ENCODE measurements around the gene XRCC4.

Gene XRCC4

GRCh38 chr5:83097689-83098231, 20.4 kb downstream of the XRCC4 start:
- CTCF ChIA-PET: no interaction called here
- TF ChIP-seq LEF1 (IDR thresholded peaks at IDR 0.05; ENCODE audit: borderline replicate concordance) (no peak), CTBP1 (IDR thresholded peaks at IDR 0.05; ENCODE audit: borderline replicate concordance) (peak; percentile 40; the same call in 1 of the 2 replicates), PKNOX1 (IDR thresholded peaks at IDR 0.05) (peak; percentile 72), ZNF384 (IDR thresholded peaks at IDR 0.05) (no peak), SUZ12 (IDR thresholded peaks at IDR 0.05) (no peak)
- POLR2A ChIA-PET: no interaction called here
- no peak for DNase-seq (ENCODE audit: extremely low spot score)

- TF ChIP-seq SP1 (IDR thresholded peaks at IDR 0.05): no peak
- TF ChIP-seq FOXK2 (IDR thresholded peaks at IDR 0.05): no peak
- TF ChIP-seq CTBP1 (IDR thresholded peaks at IDR 0.05; ENCODE audit: borderline replicate concordance): no peak
- no peak for TF ChIP-seq TARDBP (IDR thresholded peaks at IDR 0.05)
- TF ChIP-seq SUZ12 (IDR thresholded peaks at IDR 0.05): no peak
- no peak for TF ChIP-seq ARNT (IDR thresholded peaks at IDR 0.05)
- no peak for TF ChIP-seq LEF1 (IDR thresholded peaks at IDR 0.05; ENCODE audit: borderline replicate concordance)
- DNase-seq (ENCODE audit: extremely low spot score): no peak
- ChIA-PET CTCF (no interaction called here), POLR2A (no interaction called here)
Observed at GRCh38 chr5:83099001-83099400, 21.7 kb downstream of the XRCC4 start.

GRCh38 chr5:83099445-83099844, 22.1 kb downstream of the XRCC4 start:
- TF ChIP-seq ZNF384 (IDR thresholded peaks at IDR 0.05) (no peak), L3MBTL2 (conservative IDR thresholded peaks at IDR 0.05) (no peak), ELF4 (IDR thresholded peaks at IDR 0.05) (no peak), FOXK2 (IDR thresholded peaks at IDR 0.05) (no peak), BHLHE40 (IDR thresholded peaks at IDR 0.05; ENCODE audit: borderline replicate concordance) (no peak), NFRKB (IDR thresholded peaks at IDR 0.05) (no peak), TARDBP (IDR thresholded peaks at IDR 0.05) (no peak), SP1 (IDR thresholded peaks at IDR 0.05) (no peak), LEF1 (IDR thresholded peaks at IDR 0.05; ENCODE audit: borderline replicate concordance) (no peak), HDGF (IDR thresholded peaks at IDR 0.05; ENCODE audit: borderline replicate concordance) (no peak), SUZ12 (IDR thresholded peaks at IDR 0.05) (no peak), FOXA1 (IDR thresholded peaks at IDR 0.05) (no peak), PKNOX1 (IDR thresholded peaks at IDR 0.05) (no peak), FOXM1 (IDR thresholded peaks at IDR 0.05; ENCODE audit: borderline replicate concordance) (no peak), CTBP1 (IDR thresholded peaks at IDR 0.05; ENCODE audit: borderline replicate concordance) (no peak), ARNT (IDR thresholded peaks at IDR 0.05) (no peak)
- ChIA-PET CTCF (no interaction called here), POLR2A (no interaction called here)
- no peak for DNase-seq (ENCODE audit: extremely low spot score)

- ChIA-PET POLR2A (interaction anchor here (0.6 to 1.7 kb wide), 2 partner anchors 167 to 372 kb away, joined by 3 to 4 read pairs; no protein-coding TSS in a partner anchor), CTCF (interaction anchor here (0.7 kb wide), 1 partner anchor 397 kb away, joined by 3 read pairs; no protein-coding TSS in a partner anchor)
- DNase-seq (ENCODE audit: extremely low spot score): no peak
- TF ChIP-seq FOXM1 (IDR thresholded peaks at IDR 0.05; ENCODE audit: borderline replicate concordance) (no peak), ARNT (IDR thresholded peaks at IDR 0.05) (no peak), L3MBTL2 (conservative IDR thresholded peaks at IDR 0.05) (no peak), SUZ12 (IDR thresholded peaks at IDR 0.05) (no peak), PKNOX1 (IDR thresholded peaks at IDR 0.05) (peak; percentile 40; the same call in 1 of the 2 replicates), TARDBP (IDR thresholded peaks at IDR 0.05) (no peak)
Observed at GRCh38 chr5:83101514-83101913, 24.2 kb downstream of the XRCC4 start.

- TF ChIP-seq FOXM1 (IDR thresholded peaks at IDR 0.05; ENCODE audit: borderline replicate concordance) (no peak), FOXK2 (IDR thresholded peaks at IDR 0.05) (no peak), ELF4 (IDR thresholded peaks at IDR 0.05) (no peak), HDGF (IDR thresholded peaks at IDR 0.05; ENCODE audit: borderline replicate concordance) (no peak), SUZ12 (IDR thresholded peaks at IDR 0.05) (no peak), L3MBTL2 (conservative IDR thresholded peaks at IDR 0.05) (no peak), ZNF384 (IDR thresholded peaks at IDR 0.05) (no peak), NFRKB (IDR thresholded peaks at IDR 0.05) (no peak), BHLHE40 (IDR thresholded peaks at IDR 0.05; ENCODE audit: borderline replicate concordance) (no peak), PKNOX1 (IDR thresholded peaks at IDR 0.05) (no peak), ARNT (IDR thresholded peaks at IDR 0.05) (no peak), SP1 (IDR thresholded peaks at IDR 0.05) (no peak), CTBP1 (IDR thresholded peaks at IDR 0.05; ENCODE audit: borderline replicate concordance) (no peak), FOXA1 (IDR thresholded peaks at IDR 0.05) (no peak), TARDBP (IDR thresholded peaks at IDR 0.05) (no peak), LEF1 (IDR thresholded peaks at IDR 0.05; ENCODE audit: borderline replicate concordance) (no peak)
- POLR2A ChIA-PET: interaction anchor here (1.7 kb wide), 1 partner anchor 371 kb away, joined by 4 read pairs; no protein-coding TSS in a partner anchor
- CTCF ChIA-PET: no interaction called here
- no peak for DNase-seq (ENCODE audit: extremely low spot score)
Observed at GRCh38 chr5:83102364-83102980, 25.1 kb downstream of the XRCC4 start.

DNA sequence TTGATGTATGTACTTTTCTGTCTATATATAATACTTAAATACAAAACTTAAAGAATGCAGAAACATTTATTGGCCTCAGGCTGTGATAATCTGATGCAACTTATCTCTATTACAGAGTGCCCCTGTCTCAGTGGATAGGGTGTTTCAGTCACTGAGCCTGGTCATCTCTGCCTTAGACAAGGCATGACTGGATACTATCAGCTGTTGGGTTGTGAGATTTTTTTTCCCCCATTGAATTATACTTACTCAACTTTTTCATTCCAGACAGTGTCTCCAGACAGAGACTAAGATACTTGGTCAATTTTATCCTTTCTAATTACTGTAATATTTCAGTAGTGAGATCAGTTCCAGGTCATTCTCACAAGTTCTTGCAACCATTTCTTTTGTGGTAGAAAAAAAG, 26.7 kb downstream of the XRCC4 start:
- no peak for DNase-seq (ENCODE audit: extremely low spot score)
- POLR2A ChIA-PET: no interaction called here
- CTCF ChIA-PET: no interaction called here
- TF ChIP-seq BHLHE40 (IDR thresholded peaks at IDR 0.05; ENCODE audit: borderline replicate concordance) (no peak), SUZ12 (IDR thresholded peaks at IDR 0.05) (no peak), FOXK2 (IDR thresholded peaks at IDR 0.05) (no peak), FOXA1 (IDR thresholded peaks at IDR 0.05) (no peak), ZNF384 (IDR thresholded peaks at IDR 0.05) (no peak), SP1 (IDR thresholded peaks at IDR 0.05) (no peak), NFRKB (IDR thresholded peaks at IDR 0.05) (no peak), LEF1 (IDR thresholded peaks at IDR 0.05; ENCODE audit: borderline replicate concordance) (no peak), TARDBP (IDR thresholded peaks at IDR 0.05) (no peak), ARNT (IDR thresholded peaks at IDR 0.05) (no peak), HDGF (IDR thresholded peaks at IDR 0.05; ENCODE audit: borderline replicate concordance) (no peak), ELF4 (IDR thresholded peaks at IDR 0.05) (no peak)
